HL-60 (cell line): Measurements from ENCODE around the gene NOP16.

Experiments
- GABPA ChIP-seq: IDR thresholded peaks from 2 replicates; pipeline ENCODE4 v1.6.1; 2012; ENCODE audit warnings: low read depth
- POLR2AphosphoS5 ChIP-seq: IDR thresholded peaks from 2 replicates; pipeline ENCODE4 v1.6.1; 2012; ENCODE audit warnings: low read depth
- SPI1 ChIP-seq: IDR thresholded peaks from 2 replicates; pipeline ENCODE4 v1.6.1; 2012; ENCODE audit warnings: low read depth, mild to moderate bottlenecking, borderline replicate concordance
- TF ChIP-seq, protein P1 (sequence below): IDR thresholded peaks from one replicate; pipeline ENCODE4 v1.5.1; 2011; ENCODE audit warnings: low read length, control low read depth, inconsistent platforms; ENCODE audit not compliant: insufficient read depth
- TF ChIP-seq, protein P2 (sequence below): IDR thresholded peaks from 2 replicates; pipeline ENCODE4 v1.6.1; 2012; ENCODE audit warnings: low read depth; ENCODE audit not compliant: insufficient replicate concordance

DNA sequence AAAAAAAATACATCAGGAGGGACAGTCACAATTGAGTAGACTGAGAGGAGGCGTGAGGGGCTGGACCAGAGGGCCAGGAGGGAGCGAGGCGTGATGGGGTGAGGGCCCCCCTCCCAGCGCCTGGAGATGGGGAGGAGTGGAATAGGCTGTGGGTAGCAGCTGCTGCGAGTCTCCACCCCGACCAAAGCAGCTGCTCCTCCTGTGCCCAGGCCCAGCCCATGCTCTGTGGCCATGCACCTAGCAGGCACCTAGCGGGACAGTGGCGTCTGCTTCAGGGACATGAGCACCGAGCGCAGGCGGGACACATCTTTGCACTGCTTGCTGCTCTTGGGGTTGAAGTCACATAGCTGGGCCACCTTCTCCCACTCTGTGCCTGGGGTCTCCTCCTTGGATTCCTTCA, 4.1 kb upstream of the NOP16 start:
- TF ChIP-seq, protein P1, sequence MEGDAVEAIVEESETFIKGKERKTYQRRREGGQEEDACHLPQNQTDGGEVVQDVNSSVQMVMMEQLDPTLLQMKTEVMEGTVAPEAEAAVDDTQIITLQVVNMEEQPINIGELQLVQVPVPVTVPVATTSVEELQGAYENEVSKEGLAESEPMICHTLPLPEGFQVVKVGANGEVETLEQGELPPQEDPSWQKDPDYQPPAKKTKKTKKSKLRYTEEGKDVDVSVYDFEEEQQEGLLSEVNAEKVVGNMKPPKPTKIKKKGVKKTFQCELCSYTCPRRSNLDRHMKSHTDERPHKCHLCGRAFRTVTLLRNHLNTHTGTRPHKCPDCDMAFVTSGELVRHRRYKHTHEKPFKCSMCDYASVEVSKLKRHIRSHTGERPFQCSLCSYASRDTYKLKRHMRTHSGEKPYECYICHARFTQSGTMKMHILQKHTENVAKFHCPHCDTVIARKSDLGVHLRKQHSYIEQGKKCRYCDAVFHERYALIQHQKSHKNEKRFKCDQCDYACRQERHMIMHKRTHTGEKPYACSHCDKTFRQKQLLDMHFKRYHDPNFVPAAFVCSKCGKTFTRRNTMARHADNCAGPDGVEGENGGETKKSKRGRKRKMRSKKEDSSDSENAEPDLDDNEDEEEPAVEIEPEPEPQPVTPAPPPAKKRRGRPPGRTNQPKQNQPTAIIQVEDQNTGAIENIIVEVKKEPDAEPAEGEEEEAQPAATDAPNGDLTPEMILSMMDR = no peak
- TF ChIP-seq SPI1 (no peak), POLR2AphosphoS5 (no peak), GABPA (no peak)
- TF ChIP-seq, protein P2, sequence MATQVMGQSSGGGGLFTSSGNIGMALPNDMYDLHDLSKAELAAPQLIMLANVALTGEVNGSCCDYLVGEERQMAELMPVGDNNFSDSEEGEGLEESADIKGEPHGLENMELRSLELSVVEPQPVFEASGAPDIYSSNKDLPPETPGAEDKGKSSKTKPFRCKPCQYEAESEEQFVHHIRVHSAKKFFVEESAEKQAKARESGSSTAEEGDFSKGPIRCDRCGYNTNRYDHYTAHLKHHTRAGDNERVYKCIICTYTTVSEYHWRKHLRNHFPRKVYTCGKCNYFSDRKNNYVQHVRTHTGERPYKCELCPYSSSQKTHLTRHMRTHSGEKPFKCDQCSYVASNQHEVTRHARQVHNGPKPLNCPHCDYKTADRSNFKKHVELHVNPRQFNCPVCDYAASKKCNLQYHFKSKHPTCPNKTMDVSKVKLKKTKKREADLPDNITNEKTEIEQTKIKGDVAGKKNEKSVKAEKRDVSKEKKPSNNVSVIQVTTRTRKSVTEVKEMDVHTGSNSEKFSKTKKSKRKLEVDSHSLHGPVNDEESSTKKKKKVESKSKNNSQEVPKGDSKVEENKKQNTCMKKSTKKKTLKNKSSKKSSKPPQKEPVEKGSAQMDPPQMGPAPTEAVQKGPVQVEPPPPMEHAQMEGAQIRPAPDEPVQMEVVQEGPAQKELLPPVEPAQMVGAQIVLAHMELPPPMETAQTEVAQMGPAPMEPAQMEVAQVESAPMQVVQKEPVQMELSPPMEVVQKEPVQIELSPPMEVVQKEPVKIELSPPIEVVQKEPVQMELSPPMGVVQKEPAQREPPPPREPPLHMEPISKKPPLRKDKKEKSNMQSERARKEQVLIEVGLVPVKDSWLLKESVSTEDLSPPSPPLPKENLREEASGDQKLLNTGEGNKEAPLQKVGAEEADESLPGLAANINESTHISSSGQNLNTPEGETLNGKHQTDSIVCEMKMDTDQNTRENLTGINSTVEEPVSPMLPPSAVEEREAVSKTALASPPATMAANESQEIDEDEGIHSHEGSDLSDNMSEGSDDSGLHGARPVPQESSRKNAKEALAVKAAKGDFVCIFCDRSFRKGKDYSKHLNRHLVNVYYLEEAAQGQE = no peak
